Body of pancreas (tissue), 4 donors: ENCODE data around the gene KRTAP5-9.
"Not testable (repeated sequence)": the region's sequence is repeated elsewhere in the genome, so short reads cannot be mapped to it uniquely, and the experiment has no call there.

Experiments used
- POLR2A ChIP-seq, 3 donors: fragments of 450-650 bp; IDR thresholded peaks; one replicate each; pipeline ENCODE4 v1.6.1; 2016; ENCODE audit warnings: antibody characterized with exemption in 3 of 3, mild to moderate bottlenecking in 2 of 3
- TF ChIP-seq, protein P1 (sequence below), 7 experiments: fragments of 450-650 bp in 4 of 7; fragments of 200-600 bp in 3 of 7; sonication (generic) in 3 of 7; IDR thresholded peaks; one replicate each; pipeline ENCODE4 v1.5.1; 2016 to 2019; ENCODE audit warnings: antibody characterized with exemption in 7 of 7

DNA sequence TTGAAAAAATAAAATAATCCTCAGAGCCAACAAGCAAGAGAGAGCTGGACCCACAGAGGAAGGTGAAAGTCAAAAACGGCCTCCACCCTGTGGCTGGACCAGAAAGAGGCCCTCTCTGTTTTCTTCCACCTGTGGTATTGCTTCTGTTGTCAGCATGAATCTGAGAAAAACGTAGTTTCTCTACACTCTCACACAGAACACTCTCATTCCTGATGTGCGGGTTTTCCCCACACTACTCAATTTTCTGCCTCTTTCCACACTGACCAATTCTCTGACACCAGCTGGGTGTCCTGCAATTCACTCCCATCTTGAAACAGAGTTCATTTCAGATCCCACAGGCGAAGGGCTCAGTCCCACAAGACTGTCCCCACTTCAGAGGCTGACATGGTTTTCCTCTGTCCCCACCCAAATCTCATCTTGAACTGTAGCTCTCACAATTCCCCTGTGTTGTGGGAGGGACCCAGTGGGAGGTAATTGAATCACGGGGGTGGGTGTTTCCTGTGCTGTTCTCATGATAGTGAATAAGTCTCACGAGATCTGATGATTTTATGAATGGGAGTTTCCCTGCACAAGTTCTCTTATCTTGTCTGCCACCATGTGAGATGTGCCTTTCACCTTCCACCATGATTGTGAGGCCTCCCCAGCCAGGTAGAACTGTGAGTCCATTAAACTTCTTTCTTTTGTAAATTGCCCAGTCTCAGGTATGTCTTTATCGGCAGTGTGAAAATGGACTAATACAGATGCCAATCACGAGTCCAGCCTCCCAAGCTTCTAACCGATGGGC lies 7.5 kb upstream of the KRTAP5-9 start:
- TF ChIP-seq, protein P1, sequence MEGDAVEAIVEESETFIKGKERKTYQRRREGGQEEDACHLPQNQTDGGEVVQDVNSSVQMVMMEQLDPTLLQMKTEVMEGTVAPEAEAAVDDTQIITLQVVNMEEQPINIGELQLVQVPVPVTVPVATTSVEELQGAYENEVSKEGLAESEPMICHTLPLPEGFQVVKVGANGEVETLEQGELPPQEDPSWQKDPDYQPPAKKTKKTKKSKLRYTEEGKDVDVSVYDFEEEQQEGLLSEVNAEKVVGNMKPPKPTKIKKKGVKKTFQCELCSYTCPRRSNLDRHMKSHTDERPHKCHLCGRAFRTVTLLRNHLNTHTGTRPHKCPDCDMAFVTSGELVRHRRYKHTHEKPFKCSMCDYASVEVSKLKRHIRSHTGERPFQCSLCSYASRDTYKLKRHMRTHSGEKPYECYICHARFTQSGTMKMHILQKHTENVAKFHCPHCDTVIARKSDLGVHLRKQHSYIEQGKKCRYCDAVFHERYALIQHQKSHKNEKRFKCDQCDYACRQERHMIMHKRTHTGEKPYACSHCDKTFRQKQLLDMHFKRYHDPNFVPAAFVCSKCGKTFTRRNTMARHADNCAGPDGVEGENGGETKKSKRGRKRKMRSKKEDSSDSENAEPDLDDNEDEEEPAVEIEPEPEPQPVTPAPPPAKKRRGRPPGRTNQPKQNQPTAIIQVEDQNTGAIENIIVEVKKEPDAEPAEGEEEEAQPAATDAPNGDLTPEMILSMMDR (IDR thresholded peaks at IDR 0.05), result not testable (repeated sequence)
- TF ChIP-seq POLR2A (IDR thresholded peaks at IDR 0.05), result not testable (repeated sequence)
